GM12878 (cell line): Measurements from ENCODE around the gene CEP250.

Experiments
- RAD21 ChIP-seq: IDR thresholded peaks from 2 replicates; pipeline ENCODE4 v1.6.1; 2011; ENCODE audit warnings: mild to moderate bottlenecking, low read depth, low read length, moderate library complexity; ENCODE audit not compliant: insufficient read depth
- TAF1 ChIP-seq: IDR thresholded peaks from 2 replicates; pipeline ENCODE4 v1.6.1; 2011; ENCODE audit warnings: mild to moderate bottlenecking, low read depth, low read length, borderline replicate concordance
- TF ChIP-seq, protein P1 (sequence below), 3 experiments: IDR thresholded peaks in 2 of 3; conservative IDR thresholded peaks in 1 of 3; 2 replicates each; pipeline ENCODE4 v1.5.1; 2011; ENCODE audit warnings: low read depth in 3 of 3, low read length in 3 of 3, mild to moderate bottlenecking in 3 of 3, control low read depth in 2 of 3, moderate library complexity in 2 of 3, inconsistent platforms in 1 of 3, mixed read lengths in 1 of 3; ENCODE audit not compliant: control insufficient read depth in 2 of 3, insufficient read depth in 1 of 3; ENCODE audit errors: extremely low read depth in 1 of 3

DNA sequence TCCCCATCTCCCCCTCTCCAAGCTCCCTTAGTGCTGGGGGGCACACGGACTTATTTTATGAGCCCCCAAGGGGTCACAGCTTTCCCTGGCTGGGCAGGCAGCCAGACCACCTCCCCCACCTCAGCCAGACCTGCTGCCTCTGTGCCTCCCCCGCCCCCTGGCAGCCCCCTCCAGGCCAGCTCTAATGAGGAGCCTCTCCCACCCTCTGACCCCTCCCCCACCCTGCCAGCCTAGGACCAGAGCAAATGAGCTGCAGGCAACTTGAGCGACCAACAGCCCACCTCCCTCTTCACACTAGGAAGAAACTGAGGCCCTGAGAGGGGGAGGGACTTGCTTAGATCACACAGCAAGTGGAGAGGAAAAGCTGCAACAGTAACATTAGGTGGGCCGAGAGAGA is 19.2 kb upstream of the CEP250 start:
- TF ChIP-seq TAF1 (no peak), RAD21 (no peak)
- TF ChIP-seq, protein P1, sequence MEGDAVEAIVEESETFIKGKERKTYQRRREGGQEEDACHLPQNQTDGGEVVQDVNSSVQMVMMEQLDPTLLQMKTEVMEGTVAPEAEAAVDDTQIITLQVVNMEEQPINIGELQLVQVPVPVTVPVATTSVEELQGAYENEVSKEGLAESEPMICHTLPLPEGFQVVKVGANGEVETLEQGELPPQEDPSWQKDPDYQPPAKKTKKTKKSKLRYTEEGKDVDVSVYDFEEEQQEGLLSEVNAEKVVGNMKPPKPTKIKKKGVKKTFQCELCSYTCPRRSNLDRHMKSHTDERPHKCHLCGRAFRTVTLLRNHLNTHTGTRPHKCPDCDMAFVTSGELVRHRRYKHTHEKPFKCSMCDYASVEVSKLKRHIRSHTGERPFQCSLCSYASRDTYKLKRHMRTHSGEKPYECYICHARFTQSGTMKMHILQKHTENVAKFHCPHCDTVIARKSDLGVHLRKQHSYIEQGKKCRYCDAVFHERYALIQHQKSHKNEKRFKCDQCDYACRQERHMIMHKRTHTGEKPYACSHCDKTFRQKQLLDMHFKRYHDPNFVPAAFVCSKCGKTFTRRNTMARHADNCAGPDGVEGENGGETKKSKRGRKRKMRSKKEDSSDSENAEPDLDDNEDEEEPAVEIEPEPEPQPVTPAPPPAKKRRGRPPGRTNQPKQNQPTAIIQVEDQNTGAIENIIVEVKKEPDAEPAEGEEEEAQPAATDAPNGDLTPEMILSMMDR (IDR thresholded peaks at IDR 0.05 in 2 of 3, conservative IDR thresholded peaks at IDR 0.05 in 1 of 3; ENCODE audit: control insufficient read depth in 2 of 3, extremely low read depth in 1 of 3, insufficient read depth in 1 of 3, low read depth in 3 of 3, low read length in 3 of 3) = no peak
